HG03432 (cell line): ENCODE data around the gene INSYN2A.

Experiments
- ATAC-seq: cut with Tn5 transposase; IDR thresholded peaks from one replicate; pipeline ENCODE4 v1.9.1; 2021; ENCODE audit warnings: mild to moderate bottlenecking, moderate library complexity; ENCODE audit not compliant: unreplicated experiment

INSYN2A gene

DNA sequence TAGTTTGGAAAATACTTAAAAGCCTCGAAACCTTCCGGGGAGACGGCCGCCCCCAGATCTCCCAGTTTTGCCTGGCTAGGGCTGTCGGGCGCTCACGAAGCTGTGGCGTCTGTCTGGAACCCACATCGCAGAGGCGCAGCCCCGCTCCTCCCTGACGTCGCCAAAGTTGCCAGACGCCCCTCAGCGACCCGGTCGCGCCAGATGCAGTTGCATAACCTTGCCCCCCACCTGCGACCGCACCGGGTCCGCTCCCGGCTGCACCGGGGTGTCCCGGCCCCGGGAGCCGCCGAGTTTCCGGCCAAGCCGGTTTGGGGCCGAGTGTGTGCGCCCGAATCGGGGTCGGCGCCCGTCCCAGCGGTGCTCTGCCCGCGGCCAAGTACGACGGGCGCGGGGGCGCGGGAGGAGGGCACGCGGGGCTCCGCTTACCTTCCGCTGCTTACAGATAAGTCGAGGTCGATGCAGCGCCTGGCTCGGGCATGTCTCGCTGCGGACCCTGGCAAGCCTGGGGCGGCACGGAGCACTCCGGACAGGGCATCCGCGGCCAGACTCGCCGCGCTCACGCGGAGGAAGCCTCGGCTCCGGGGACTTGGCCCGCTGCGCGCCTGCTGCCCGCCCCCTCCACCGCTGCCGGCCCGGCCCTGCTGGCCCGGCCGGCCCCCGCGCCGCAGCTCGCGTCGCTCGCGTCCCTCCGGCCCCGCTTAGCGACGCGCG is 665 bp downstream of the INSYN2A start:
- no peak for ATAC-seq

DNA sequence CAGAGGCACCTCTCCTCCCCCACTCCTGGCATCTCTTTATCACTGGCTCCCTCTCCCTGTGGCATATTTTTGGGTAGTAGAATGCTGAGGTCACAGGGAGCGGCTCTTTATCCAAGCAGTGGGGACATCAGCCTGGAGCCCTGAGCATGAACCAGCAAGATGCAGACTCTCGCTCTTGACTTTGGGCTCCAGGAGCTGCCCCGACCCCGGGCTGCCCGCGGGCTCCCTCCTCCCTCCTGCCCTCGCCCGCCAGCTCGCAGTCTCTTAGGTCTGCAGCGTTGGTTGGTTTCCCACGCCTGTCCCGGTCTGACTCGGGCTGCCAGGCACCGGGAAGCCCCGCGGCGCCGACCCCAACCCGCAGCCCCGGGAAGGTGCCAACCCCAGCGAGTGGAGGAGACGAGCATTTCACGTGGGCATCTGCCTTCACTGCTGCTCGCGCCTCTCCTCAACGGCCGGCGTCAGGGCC is 1.3 kb downstream of the INSYN2A start:
- no peak for ATAC-seq

DNA sequence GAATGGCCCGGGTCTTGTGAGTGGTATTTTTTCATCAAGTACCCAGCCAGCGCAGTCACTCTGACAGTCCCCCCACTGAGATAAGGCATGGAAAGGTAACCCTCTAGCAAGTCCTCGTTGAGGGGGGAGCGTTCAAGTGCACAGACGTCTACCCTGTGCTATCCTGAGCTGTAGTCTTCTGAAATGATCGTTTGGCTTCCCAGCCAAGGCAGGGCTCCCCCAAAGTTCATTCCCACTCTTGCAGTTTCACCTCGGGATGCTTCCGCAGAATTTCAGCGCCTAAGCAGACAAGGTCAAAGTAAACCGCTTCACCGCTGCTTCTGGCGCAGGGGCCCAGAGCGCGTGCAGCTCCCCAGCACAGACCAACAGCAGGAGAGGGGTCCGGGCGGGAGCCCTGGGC is 1.8 kb downstream of the INSYN2A start:
- no peak for ATAC-seq

DNA sequence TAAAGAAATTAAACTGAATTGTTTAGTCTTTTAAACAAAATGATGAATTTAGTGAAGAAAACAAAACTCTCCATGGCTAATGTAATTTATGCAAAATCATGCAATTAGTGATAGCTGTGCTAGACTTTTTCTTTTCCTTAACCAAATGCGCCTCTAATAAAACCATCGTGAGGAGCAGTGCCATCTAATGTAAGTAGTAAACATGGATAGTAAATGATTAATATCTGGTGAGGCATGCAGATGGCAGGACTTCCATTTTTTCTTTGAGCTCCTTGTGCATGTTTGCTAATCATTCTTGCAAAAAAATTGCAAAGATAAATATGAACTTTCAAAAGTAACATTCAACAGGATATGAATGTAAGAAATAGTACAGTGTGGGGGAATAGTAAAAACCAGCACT is 2.3 kb downstream of the INSYN2A start:
- no peak for ATAC-seq

DNA sequence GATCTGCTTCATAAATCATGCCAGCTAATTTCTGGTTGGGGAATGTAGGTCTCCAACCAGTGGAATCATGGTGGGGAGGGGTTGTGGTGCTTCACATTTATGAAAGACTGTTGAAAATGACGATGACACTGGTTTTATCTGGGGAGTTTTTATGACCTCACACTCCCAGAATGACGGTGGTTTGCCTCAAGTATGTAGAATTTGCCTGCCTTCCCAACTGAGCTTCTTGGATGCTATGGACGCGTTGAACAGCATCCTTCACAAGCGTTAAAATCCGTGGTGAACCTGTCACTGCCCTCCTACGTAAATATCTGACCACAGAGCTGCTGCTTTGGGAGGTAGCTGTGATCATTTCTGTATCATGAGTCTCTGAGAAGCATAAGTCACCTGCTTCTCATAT is 3.3 kb downstream of the INSYN2A start:
- ATAC-seq: no peak

DNA sequence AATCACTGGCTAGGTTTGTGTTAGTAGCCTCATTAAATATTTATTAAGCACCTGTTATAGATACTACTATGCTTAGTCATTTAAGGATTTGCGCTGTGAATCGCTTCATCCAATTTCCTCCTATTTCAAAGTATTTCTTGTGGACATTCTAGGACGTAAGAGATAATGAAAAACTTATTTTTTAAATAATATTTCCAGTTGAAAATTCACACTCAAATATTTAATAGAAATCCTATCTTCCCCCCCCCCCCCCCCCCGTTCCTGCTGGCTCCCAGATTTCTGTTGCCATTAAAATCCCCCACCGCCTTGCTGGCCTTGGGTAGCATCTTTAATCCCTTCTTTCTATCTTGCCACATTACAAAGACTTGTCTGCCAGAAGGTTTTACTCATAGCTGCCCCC is 6.0 kb downstream of the INSYN2A start:
- ATAC-seq: no peak

DNA sequence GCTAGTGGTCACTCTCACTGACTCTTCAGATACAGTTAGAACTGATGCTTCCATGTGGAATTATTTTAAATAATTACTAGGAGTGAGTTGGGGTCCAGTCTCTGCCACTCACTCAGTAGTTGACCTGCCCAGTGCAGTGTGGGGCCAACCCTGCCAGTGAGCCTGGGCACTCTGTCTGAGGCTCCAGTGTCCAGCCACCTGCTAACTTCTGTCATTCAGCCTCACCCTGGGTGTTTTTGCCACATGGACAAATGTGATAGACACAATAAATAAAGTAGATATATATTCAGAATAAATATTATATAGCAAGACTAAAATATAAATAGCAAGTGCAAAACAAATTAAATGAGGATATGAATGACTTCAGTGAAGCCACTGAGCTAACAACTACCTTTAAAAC is 7.2 kb downstream of the INSYN2A start:
- ATAC-seq: no peak

DNA sequence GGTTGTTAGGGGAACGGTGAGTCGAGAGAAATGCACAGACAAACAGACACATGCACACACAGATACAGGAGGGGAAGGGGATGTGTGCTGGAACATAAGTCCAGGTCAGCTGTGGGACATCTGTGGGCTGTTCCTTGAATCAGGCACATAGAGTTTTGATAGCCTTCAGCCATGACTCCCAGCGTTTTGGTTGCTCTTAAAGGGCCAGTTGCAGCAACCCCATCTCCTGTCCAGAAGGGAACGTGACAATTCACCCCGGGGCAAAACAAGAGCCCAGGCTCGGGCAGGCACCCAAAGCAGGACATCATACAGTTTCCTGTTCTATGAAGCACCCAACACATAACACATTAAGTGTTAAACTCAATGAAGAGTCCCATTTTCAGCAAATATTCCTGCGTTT is 9.6 kb downstream of the INSYN2A start:
- no peak for ATAC-seq

DNA sequence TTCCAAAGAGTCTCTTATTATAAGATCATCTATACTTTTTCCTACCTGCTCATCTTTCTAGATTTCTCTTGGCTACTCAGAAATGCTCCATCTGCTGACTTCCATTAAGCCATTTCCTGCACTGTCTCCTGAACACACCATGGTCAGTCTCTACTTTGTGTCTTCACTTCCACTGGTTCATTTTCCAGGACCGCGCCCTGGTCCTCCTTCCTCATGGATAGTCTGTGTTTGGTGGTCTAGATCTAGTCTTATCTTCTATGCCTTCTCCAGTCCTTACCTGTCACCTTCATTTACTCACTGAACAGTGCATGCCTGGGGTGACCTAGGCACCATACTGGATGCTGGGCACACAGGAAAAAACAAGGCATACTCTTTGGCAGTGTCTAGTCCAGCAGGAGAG is 11.8 kb downstream of the INSYN2A start:
- ATAC-seq: no peak

DNA sequence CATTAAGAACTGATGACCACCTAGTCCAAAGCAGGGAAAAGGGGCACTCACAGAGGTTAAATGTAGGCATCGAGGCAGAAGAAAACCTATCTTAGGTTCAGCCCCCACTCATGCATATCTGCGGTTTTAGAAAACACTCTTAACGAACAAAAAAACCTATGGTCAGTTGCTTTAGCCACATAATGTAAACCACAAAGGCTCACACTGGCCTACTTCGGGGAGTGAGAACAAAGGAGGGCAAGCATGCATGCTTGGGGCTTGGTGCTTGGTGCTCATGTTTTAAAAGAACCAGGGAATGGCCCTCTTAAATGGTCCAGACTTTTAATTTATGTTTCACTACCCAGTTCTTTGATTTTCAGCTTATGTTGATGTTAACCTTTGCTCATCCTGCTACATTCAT is 14.2 kb downstream of the INSYN2A start:
- ATAC-seq: no peak

DNA sequence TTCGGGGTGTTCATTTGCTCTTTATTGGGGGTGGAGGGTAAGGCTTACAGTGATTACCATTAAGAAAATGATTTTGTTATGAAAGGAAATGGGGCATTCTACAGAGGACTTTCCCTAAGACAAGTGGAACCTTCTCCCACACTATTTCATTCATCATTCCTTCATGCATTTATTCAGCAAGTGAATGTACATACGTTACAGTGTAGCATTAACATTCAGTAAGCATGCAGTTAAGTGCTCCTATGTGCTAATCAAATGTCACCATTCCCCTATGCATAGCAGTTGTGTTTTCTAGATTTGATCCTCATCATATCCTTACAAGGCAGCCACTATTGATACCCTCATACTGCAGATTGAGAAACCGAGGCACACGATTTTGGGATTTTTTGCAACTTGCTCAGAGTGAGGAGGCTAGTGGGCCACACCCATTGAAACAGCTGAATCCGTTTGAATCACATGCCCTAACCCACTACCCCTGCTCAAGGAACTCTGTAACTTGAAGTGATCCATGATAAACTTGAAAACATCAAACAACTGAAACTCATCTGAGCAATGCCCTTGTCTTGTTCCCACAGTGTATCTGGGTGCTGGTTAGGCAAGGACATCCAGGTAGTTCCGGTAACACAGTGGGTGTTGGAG is 16.7 kb downstream of the INSYN2A start:
- no peak for ATAC-seq

DNA sequence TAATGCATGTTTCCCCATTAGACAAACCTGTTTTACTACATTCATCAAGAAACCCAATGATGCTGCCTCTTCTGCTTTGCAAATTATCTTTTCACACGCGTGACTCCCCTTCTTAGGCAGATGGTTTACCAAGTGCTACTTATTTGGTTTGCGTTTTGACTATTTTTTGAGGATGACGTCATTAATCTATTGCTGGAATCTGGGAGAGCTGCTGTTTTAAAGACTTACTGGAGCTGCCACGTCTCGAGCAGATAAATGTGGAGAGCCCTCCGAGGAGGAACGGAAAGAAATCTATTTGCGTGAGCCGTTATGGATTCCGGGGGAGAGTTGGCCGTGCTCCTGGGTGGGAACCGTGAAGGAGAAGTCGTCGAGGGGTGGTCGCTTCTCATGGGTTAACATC is 19.7 kb downstream of the INSYN2A start:
- no peak for ATAC-seq

DNA sequence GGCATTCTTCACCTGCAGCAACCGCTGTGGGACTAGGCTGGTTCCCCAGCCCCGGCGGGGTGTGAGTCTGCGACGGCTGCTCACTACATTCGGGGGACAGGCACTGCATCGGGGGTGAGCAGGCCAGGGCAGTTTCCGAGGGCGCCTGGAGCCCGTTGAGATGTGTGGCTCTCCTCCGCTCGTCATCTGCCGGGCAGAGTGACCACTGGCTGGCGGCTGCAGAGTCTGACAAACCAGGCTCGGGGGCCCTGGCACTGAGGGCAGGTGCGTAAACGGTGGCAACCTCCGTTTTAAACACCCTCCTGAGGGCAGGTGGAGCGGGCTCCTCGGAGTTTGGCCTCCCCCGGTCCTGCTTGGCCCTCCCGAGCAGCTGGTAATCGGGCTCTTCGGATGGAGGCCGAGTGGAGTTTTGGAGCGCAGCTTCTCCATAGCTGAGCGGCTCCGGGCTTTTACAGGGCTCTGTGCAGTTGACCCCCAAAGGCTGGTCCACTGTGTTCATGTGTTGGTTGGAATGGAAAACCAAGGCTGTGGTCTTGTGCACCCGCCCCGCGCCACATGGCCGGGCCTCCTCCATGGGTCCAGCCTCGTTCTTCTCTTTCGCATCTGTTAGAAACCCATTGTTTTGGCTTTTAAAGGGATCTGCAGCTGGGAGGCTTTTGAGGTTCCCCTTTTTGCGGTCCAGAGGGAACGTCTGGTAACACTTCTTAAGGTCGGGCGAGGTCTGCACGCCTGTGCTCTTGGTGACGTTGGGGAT is 20.9 kb downstream of the INSYN2A start:
- no peak for ATAC-seq

DNA sequence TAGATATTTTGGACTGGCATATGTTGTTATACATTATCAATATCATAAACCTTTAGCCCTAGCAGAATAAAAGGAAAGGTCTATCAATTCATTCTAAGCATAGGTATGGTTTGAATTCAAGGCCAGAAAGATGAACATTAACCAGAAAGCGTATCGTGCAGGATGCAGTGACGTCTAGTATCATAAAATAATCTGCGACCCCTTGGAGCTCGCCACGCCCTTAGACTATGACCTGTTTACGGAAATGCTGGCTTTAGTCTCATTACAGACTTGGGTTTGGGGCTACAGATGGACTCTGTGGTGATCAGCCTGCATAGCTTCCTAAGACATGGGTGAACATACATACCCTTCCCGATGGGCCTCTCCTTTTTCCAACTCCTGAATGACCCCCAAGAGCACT is 21.5 kb downstream of the INSYN2A start:
- ATAC-seq: no peak

DNA sequence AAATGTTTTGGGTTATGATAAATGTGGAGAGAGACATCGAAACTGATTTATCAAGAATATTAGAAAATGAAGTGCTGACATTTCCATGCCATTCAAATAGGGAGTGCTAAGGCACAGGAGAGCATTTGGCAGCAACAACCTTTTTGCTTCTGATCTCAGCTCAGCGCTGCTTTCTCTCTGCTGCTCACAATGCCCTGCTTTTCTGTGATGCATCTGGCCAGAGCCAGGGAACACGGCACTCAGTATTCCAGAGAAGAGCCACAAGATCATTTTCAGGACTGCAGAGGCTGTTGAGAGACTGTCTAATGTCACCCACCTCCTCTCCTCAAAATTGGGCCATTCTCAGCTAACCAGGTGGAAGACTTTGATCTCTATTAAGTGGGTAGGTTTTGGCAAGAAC is 28.1 kb downstream of the INSYN2A start:
- ATAC-seq: no peak

DNA sequence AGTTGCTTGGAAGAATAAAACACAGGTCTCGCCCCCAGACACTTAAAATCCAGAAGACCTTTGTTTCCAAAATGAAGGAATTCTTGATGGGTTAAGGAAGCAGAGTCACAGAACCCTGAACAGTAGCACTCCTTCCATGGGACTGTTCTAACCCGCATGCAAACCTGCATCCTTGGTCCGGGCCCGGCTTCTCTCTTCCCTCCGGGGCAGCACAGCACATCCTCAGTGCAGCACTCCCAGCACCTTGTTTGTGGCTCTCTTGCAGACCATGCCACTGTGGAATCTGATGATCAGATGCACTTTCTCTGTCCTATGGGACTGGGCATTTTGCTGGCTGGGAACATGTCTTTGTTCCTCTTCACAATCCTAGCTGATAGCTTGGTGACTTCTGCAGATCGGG is 33.5 kb downstream of the INSYN2A start:
- no peak for ATAC-seq

DNA sequence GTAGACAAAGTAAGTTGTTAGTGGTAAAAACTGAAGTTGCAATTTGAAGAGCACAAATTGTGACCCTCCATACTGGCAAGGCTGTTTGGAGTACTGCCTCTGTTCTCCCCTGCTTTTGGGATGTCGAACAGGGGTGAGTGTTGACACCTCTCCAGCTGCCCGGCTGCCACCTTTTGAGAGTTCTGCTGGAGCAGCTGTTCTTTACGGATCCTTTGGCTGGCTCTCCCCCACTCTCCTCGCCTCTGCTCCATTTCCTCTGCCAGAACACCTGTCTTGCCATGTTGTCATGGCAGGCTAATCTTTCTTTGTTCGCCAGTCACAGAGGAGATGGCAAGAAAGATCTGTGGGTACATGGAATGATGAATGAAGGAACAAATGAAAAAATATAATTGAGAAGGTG is 34.9 kb downstream of the INSYN2A start:
- no peak for ATAC-seq

DNA sequence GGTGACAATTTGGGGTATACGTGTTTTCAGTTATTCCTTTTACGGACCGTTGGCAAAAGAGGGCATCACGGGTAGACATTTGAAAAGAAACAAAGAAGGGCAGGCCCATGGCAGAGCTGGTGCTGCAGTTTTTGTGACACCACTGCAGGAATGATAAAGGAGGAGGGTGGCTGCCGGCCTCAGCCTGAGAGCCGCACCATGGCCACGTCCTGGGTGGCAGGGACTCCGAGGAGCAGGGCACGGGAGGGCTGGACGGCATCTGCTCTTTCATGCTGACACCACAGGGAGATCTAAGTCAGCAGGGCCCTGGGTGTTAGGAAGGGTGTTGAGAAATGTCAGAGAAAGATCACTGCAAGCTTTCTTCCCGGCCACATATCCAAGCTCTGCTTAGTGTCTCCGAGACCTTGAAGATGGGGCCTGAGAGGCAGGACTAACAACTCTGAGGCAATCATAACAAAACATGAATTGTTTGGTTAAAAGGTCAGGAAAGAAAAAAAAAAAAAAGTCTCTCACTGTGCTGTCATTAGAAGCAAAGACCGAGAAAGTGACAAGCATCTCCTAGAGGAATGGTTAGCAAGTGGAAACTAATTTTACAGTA is 36.6 kb downstream of the INSYN2A start:
- no peak for ATAC-seq

DNA sequence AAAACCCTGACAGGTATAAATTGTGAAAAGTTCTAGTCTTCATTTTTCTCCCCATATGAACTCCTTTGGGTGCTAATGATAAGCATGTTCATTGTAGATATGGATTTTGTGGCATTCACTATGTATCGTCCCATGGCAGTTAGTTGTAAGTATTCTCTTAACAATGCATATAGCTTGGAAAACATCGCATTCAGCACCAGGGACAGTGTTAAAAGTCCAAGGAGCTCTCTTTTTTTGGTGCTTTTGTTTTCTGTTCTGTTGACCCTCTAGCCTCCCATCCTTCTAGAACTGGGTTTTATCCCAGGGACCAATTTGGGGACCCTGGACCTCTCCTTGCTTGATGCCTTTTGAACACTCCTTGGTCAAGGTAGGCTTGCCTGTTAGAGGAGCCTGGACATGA is 37.7 kb downstream of the INSYN2A start:
- ATAC-seq: no peak

DNA sequence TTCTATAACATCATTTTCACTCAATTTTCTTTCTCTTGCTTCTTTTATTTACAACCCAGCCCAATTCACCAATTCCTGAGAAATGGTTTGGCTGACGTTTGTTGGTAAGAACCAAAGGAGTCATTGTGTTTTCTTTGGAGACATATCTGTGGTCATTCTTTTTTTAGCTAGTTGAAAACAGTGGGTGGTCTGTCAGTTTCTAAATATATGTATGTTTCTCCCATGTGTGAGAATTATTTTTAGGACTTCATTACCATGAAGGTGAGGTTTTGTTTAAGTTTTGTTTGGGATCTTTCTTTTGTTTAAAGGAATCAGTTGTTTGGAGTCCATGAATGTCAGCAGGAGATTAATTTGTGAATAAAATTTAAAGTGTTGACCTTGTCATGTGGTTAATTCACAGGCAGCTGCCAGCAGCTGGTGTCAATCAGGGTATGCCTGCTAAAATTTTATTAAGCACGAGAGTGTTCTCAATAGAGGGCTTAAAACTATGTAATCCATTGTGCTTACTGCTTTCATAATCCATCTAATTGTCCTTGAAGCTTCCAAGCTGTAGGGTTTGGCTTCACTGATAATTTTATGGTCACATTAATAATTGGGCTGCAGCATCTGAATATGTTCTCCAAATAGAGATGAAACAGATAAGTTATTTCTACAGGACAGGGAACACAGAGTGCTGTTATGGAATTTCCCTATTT is 38.7 kb downstream of the INSYN2A start:
- ATAC-seq: no peak

DNA sequence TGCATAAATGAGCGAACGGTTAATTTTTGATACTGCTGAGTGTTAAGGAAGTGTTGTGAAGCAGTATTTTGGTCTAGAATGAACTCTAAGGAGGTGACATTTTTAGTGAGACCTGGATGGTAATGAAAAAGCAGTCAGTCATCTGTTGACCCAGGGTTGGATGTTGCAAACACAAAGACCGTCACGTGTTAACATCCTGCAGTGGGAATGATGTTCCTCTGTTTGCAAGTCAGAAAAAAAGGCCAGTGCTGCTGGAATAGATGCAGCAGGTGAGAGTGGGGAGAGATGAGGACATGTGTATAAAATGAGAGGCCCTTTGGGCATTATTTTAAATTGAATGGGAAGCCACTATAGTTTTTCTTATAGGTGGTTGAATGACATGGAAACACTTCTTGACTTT is 39.3 kb downstream of the INSYN2A start:
- no peak for ATAC-seq
